Thyroid gland (tissue), 4 donors: ENCODE results near the gene ULK4.

ENCODE experiments used
- POLR2A ChIP-seq, 2 donors: fragments of 450-650 bp; IDR thresholded peaks; one replicate each; pipeline ENCODE4 v1.6.1; 2017; ENCODE audit warnings: antibody characterized with exemption in 2 of 2, mild to moderate bottlenecking in 2 of 2, moderate library complexity in 1 of 2
- TF ChIP-seq, protein P1 (sequence below), 6 experiments: fragments of 200-600 bp in 3 of 6; fragments of 450-650 bp in 3 of 6; sonication (generic) in 3 of 6; IDR thresholded peaks; one replicate each; pipeline ENCODE4 v1.5.1; 2016 to 2019; ENCODE audit warnings: antibody characterized with exemption in 6 of 6, mild to moderate bottlenecking in 2 of 6, inconsistent platforms in 1 of 6, moderate library complexity in 1 of 6

GRCh38 chr3:41853540-41854196, 108.2 kb downstream of the ULK4 start:
- TF ChIP-seq, protein P1, sequence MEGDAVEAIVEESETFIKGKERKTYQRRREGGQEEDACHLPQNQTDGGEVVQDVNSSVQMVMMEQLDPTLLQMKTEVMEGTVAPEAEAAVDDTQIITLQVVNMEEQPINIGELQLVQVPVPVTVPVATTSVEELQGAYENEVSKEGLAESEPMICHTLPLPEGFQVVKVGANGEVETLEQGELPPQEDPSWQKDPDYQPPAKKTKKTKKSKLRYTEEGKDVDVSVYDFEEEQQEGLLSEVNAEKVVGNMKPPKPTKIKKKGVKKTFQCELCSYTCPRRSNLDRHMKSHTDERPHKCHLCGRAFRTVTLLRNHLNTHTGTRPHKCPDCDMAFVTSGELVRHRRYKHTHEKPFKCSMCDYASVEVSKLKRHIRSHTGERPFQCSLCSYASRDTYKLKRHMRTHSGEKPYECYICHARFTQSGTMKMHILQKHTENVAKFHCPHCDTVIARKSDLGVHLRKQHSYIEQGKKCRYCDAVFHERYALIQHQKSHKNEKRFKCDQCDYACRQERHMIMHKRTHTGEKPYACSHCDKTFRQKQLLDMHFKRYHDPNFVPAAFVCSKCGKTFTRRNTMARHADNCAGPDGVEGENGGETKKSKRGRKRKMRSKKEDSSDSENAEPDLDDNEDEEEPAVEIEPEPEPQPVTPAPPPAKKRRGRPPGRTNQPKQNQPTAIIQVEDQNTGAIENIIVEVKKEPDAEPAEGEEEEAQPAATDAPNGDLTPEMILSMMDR (IDR thresholded peaks at IDR 0.05): no peak
- TF ChIP-seq POLR2A (IDR thresholded peaks at IDR 0.05): no peak
